Measurements from ENCODE around the gene FAM174C. TPM values are rescaled to one million over a fixed set of nuclear protein-coding genes. Genes with fewer than 3 reads are reported as not detected.

FAM174C gene
- total and polyA plus RNA-seq, 9 donors: 0.30 to 72.5 (median 26.7) TPM

- H3K4me3 ChIP-seq: peak overlapping the region; percentile 1
- peaks cover 40% of the 10 kb centered on the region for H3K4me1 ChIP-seq (ENCODE audit: insufficient read depth)
- intact Hi-C loops (cut with DNase I): no loop called here
These were observed 16.6 kb upstream of the FAM174C start for GRCh38 chr19:1258707-1259205.

GRCh38 chr19:1259206-1259875, 16.0 kb upstream of the FAM174C start:
- 22 to 35% (median 23%) methylated on average over 11 to 17 of the region's 17 CpGs for WGBS, 3 donors
- no peak for TF ChIP-seq EP300 (IDR thresholded peaks at IDR 0.05)
- TF ChIP-seq POLR2A (IDR thresholded peaks at IDR 0.05): peak; percentile 34

More at GRCh38 chr19:1258707-1259205, 16.6 kb upstream of the FAM174C start:
- 4 to 9% (median 6%) methylated on average over 15 of the region's 15 CpGs for WGBS, 3 donors
- TF ChIP-seq POLR2A (IDR thresholded peaks at IDR 0.05): no peak
- TF ChIP-seq, protein P1, sequence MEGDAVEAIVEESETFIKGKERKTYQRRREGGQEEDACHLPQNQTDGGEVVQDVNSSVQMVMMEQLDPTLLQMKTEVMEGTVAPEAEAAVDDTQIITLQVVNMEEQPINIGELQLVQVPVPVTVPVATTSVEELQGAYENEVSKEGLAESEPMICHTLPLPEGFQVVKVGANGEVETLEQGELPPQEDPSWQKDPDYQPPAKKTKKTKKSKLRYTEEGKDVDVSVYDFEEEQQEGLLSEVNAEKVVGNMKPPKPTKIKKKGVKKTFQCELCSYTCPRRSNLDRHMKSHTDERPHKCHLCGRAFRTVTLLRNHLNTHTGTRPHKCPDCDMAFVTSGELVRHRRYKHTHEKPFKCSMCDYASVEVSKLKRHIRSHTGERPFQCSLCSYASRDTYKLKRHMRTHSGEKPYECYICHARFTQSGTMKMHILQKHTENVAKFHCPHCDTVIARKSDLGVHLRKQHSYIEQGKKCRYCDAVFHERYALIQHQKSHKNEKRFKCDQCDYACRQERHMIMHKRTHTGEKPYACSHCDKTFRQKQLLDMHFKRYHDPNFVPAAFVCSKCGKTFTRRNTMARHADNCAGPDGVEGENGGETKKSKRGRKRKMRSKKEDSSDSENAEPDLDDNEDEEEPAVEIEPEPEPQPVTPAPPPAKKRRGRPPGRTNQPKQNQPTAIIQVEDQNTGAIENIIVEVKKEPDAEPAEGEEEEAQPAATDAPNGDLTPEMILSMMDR (IDR thresholded peaks at IDR 0.05): no peak
- no peak for TF ChIP-seq EP300 (IDR thresholded peaks at IDR 0.05)
- peak overlapping the region; percentile 89 to 91 for H3K27ac ChIP-seq
- no peaks in the 10 kb centered on the region for H3K27me3 ChIP-seq
- no peak for DNase-seq
- no peaks in the 10 kb centered on the region for H3K36me3 ChIP-seq
- no peaks in the 10 kb centered on the region for H3K9me3 ChIP-seq

GRCh38 chr19:1259876-1260748, 15.2 kb upstream of the FAM174C start:
- Histone ChIP-seq H3K4me3 (no peak overlapping the region), H3K4me1 (ENCODE audit: insufficient read depth) (peaks cover 34% of the 10 kb centered on the region)
- 23 to 30% (median 29%) methylated on average over 32 to 33 of the region's 33 CpGs for WGBS, 3 donors

More at GRCh38 chr19:1259206-1259875, 16.0 kb upstream of the FAM174C start:
- Histone ChIP-seq H3K9me3 (no peaks in the 10 kb centered on the region), H3K27me3 (no peaks in the 10 kb centered on the region), H3K4me3 (peak overlapping the region; percentile 1), H3K27ac (peak overlapping the region; percentile 89 to 91), H3K36me3 (no peaks in the 10 kb centered on the region), H3K4me1 (ENCODE audit: insufficient read depth) (peaks cover 34% of the 10 kb centered on the region)
- intact Hi-C loops (cut with DNase I): no loop called here
- peak; percentile 76 to 85 (median 84) for DNase-seq

DNA sequence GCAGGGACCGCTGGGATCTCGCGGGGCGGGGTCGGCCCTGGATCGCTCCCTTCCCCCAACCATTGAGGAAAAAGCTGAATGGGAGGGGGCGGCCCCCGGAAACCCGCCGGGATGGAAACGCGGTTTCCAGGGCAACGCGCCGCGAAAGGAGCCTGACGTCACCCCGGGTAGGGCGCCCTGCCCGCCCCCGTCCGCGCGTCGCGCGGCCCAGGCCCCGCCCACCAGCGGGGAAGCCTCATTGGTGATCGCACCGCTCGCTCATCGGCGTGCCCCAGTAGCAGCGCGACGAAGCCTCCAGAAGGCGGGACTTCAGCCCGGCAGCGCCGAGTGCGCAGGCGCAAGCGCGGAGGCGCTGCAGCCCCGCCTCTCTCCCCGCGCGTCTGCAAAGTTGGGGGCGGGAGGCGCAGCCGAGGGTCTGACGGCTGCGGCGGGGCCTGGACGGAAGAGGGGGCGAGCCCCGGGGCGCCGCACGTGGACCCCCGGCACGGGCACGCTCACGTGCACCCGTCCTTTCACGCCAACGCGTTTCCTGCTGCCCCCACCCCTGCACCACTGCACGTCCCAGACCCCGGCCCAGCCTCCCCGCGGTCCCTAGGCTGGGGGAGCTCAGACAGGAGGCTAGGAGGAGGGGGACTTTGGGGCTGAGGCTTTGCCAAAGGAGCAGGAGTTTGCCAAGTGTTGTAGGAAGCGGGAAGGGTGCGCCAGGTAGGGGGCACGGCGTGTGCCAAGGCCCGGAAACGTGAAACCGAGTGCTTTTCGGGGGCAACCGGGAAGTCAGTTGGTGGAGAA, 14.4 kb upstream of the FAM174C start:
- intact Hi-C loops (cut with DNase I): no loop called here
- peak overlapping the region; percentile 89 to 91 for H3K27ac ChIP-seq
- H3K9me3 ChIP-seq: no peaks in the 10 kb centered on the region
- DNase-seq: peak; percentile 97 to 99 (median 98)
- peaks cover 37% of the 10 kb centered on the region for H3K4me1 ChIP-seq (ENCODE audit: insufficient read depth)
- TF ChIP-seq, protein P1 (IDR thresholded peaks at IDR 0.05): peak in 1 of 3 donors; percentile 5
- peak; percentile 51 for TF ChIP-seq POLR2A (IDR thresholded peaks at IDR 0.05)
- TF ChIP-seq EP300 (IDR thresholded peaks at IDR 0.05): peak; percentile 72
- peak overlapping the region; percentile 52 for H3K4me3 ChIP-seq
- no peaks in the 10 kb centered on the region for H3K27me3 ChIP-seq
- no peaks in the 10 kb centered on the region for H3K36me3 ChIP-seq
- 1 to 2% (median 1%) methylated on average over 65 to 82 of the region's 83 CpGs for WGBS, 3 donors

More at GRCh38 chr19:1259876-1260748, 15.2 kb upstream of the FAM174C start:
- Histone ChIP-seq H3K36me3 (no peaks in the 10 kb centered on the region), H3K27ac (peak overlapping the region; percentile 89 to 91), H3K9me3 (no peaks in the 10 kb centered on the region), H3K27me3 (no peaks in the 10 kb centered on the region)
- peak in 2 of 5 donors; percentile 68 to 73 for DNase-seq
- intact Hi-C loops (cut with DNase I): no loop called here
- TF ChIP-seq, protein P1 (IDR thresholded peaks at IDR 0.05): no peak
